Kidney glomerular epithelial cell (primary cell): ENCODE measurements around the gene TNFRSF17.
A peak's percentile ranks its signal among the peaks of the same experiment; 100 is the strongest.

Experiments
- DNase-seq: peaks from one replicate; lab custom pipeline; 2025; lab: John Stamatoyannopoulos, UW

The TNFRSF17 gene

DNA sequence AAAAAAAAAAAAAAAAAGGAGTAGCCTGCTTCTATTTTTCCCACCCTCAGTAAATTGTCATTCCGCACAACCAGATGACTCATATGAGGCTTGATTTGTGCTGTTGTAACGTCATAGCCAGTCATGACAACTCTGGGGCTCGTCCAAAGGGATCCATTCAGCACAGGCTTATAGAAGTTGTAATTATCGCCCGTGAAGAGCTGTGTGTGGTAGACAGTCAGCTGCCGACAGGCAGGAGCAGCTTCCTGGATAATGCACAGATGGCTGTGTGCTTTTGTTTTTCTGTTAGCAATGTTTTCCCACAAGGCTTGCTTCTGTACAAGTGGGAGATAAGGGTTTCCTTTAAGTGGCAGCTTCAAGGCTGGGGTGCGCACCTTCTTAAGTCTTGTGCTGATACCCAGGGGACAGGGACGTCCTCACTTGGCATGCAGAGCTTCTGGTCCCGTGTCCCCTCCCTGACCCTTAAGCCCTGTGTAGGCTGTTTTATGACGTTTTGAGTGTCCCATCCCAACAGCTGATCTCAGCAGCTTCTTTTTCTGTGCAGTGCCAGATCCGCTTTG lies 37.5 kb downstream of the TNFRSF17 start:
- no peak for DNase-seq

DNA sequence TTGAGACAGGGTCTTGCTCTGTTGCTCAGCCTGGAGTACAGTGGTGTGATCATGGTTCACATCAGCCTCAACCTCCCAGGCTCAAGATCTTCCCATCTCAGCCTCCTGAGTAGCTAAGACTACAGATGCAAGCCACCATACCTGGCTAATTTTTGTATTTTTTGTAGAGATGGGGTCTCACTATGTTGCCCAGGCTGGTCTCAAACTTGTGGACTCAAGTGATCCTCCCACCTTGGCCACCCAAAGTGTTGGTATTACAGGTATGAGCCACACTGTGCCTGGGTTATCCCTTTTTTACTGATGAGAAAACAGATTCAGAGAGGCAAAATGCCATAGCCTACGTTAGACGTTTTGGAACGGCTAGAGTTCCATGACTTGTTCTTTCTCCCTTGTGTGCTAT lies 41.6 kb downstream of the TNFRSF17 start:
- DNase-seq = no peak

DNA sequence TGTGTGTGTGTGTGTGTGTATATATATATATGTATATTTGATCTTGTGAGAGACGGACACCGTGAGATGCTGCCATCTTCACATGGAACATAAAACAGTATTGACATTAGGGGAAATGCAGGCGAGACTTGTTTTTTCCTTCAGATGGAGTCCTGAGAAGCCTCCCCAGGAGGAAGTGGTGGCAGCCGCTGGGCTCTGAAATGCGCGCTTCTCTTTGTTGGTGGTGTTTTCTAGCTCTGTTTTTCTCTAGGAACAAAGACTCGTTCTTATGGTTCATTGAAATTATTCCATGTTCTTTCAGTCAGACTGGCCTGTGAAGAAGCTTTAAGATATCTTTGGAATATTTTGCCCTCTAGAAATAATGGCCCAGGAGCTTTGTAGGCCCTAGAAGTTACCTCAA lies 44.5 kb downstream of the TNFRSF17 start:
- no peak for DNase-seq

DNA sequence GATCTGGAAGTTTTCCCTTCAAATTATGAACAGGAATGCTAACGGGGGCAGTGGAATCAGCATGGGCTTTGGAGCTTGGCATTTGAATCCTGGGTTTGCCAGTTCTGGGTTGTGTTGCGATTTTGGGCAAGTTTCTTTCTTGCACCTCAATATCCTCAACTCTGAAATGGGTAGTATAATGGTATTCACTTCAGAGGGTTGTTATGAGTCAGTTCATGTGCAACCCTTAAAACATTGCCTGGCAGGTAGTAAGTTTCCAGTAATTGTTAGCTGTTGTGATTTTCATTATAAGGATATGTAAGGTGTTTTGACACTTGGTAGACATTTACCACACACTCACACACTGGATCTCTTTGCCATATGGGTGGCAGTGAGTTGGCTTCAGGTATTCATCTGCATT lies 44.9 kb downstream of the TNFRSF17 start:
- no peak for DNase-seq

DNA sequence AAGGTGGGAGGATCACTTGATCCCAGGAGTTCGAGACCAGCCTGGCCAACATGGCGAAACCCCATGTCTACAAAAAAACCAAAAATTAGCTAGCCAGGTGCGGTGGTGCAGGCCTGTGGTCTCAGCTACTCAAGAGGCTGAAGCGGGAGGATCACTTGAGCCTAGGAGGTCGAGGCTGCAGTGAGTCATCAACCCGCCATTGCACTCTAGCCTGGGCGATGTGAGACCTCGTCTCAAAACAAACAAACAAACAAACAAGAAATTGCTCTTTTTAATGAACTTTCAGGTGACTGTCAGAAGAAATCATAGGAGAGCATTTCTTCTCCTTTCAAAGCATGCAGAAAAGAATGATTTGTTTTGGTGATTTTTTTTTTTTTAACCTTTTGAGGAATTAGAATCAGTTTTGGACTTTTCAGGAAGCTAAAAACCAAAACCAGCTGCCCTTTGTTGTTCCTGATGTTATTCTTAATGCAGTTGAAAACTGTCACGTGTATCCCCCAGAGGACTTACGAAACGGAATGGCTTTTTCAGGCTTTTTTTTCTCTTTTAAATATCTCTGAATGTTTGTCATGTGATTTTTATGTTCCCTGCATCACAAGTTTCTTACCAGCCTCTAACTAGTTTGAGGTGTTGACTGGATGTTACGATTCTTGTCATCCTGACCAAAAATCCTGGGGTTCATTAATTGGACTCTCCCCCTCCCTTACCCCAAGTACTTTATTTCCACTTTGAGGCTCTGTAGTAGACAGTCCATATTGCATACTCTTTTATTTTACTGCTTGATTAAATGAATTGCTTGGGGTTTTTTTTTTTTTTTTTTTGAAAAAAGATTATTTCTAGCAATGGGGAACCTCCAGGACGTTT lies 45.6 kb downstream of the TNFRSF17 start:
- DNase-seq = no peak

DNA sequence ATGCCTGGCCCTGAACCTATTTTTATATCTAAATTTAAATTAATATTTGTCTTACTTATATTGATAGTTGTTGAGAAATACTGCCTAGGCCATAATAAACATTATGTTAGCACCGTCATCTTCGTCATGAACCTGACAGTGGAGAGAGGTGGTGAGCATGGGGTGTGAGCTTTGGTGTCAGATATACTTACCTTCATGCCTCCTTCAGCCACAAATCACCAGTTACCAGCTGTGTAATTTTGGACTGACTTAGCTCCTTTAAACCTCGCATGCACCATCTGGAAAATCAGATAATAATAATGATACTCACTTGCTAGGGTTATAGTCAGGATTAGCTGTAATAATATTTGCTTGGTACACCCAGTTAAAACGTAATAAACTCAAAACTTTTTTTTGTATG lies 46.6 kb downstream of the TNFRSF17 start:
- DNase-seq = no peak

DNA sequence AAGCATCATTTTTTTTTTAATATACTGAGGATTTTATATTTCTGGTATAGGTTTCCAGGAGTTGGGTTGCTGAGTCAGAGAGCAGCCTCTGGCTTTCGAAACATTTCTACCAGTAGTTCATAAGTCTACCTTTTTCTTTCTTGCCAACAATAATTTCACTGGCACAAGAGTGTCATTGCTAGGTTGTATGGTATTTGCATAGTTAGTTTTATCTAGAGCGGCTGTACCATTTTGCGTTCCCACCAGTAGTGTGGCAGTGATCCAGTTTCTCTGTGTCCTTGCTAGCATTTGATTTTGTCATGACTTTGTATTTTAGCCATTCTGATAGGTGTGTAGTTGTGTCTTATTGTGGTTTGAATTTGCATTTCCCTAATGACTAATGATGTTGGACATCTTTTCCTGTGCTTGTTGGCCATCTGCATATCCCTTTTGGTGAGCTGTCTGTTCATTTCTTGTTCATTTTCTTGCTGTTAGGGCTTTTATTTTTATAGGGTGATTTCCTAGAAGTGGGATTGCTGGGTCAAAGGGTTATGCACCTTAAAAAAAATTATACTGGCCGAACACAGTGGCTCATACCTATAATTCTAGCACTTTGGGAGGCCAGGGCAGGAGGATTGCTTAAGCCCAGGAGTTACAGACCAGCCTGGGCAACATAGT lies 51.4 kb downstream of the TNFRSF17 start:
- DNase-seq = no peak

DNA sequence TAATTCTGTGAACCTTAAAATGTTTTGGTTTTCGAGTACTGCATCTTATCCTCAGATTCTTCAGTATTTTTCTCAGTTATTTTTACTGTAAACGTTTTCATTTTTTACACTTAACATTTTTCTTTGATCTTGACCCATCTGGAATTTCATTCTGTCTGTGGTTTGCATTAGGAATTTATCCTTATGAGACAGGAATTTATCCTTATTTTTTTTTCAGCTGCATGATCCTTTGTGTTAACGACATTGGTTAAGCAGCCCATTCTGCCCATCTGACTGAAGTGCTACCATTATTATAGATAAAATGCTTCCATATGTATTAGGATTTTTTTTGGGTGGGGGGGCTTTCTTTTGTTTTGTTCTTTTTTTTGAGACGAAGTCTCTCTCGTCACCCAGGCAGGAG lies 52.5 kb downstream of the TNFRSF17 start:
- DNase-seq = peak; percentile 58
